ENCODE measurements around the gene CSNK1G3. TPM values are rescaled to one million over a fixed set of nuclear protein-coding genes. Genes with fewer than 3 reads are reported as not detected.

The CSNK1G3 gene
- total RNA-seq, 1 experiment from 2014 or later, result 48.3 TPM

DNA sequence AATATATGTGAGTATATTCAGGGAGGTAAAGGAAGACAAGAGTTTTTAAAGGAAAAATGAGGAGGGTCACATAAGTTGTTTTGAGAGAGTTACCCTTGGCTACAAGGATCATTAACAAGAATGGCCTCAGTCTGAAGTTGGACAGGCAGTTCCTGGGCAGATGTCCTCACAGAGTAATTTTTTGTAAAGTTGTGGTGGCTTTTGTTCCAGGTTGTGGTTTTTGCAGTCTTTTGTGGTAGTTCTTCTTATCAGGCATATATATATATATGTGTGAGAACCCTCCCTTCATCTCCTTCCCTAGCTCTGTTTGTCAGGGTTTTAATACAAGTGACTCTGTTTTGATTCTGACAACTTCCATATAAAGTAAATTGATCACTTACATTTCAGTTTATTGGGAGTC is 60.0 kb downstream of the CSNK1G3 start:
- Histone ChIP-seq H3K9me3 (ENCODE audit: control insufficient read depth, low read depth, low read length) (no peaks in the 10 kb centered on the region), H3K4me2 (ENCODE audit: insufficient read depth, insufficient read length, low read length) (no peak overlapping the region), H3K23ac (ENCODE audit: insufficient read length, low read depth, low read length) (no peak overlapping the region), H2BK12ac (ENCODE audit: insufficient read length, low read depth, low read length) (no peak overlapping the region), H2BK15ac (ENCODE audit: low read depth, low read length) (no peak overlapping the region), H3K9ac (ENCODE audit: extremely low read depth, insufficient read length, low read length) (no peak overlapping the region), H3K18ac (ENCODE audit: insufficient read length, low read depth, low read length) (no peak overlapping the region), H3K27me3 (ENCODE audit: insufficient read depth, low read length) (no peaks in the 10 kb centered on the region), H4K20me1 (ENCODE audit: control insufficient read depth, insufficient read depth, insufficient read length) (no peaks in the 10 kb centered on the region), H4K91ac (ENCODE audit: insufficient read length, low read depth, low read length) (no peak overlapping the region), H3K79me2 (ENCODE audit: insufficient read depth, low read length) (peaks cover 2% of the 10 kb centered on the region; the same call in 1 of the 2 replicates), H3K23me2 (ENCODE audit: insufficient read length, low read depth, low read length, poor library complexity, severe bottlenecking) (no peaks in the 10 kb centered on the region), H2BK20ac (ENCODE audit: low read depth, low read length, poor library complexity, severe bottlenecking) (no peak overlapping the region), H3K27ac (ENCODE audit: insufficient read length, low read depth, low read length) (no peak overlapping the region), H3K56ac (ENCODE audit: insufficient read length, low read depth, low read length) (no peak overlapping the region), H3K4ac (ENCODE audit: low read depth, low read length) (no peak overlapping the region), H3K4me1 (ENCODE audit: insufficient read depth, low read length) (no peaks in the 10 kb centered on the region), H4K8ac (replicated peaks; ENCODE audit: insufficient read length, low read depth, low read length) (no peak overlapping the region), H3T11ph (ENCODE audit: low read length) (no peak overlapping the region), H2AK5ac (ENCODE audit: insufficient read length, low read length) (no peak overlapping the region), H2BK5ac (ENCODE audit: insufficient read length, low read length) (no peak overlapping the region), H3K79me1 (ENCODE audit: insufficient read depth, low read depth, low read length, poor library complexity, severe bottlenecking) (peaks cover 5% of the 10 kb centered on the region), H2AFZ (ENCODE audit: low read length) (no peak overlapping the region), H4K5ac (ENCODE audit: insufficient read length, low read depth, low read length) (no peak overlapping the region), H3K14ac (ENCODE audit: insufficient read depth, low read length) (no peak overlapping the region), H2BK120ac (ENCODE audit: low read depth, low read length, poor library complexity, severe bottlenecking) (no peak overlapping the region)
- no peak for DNase-seq
- Mint-ChIP-seq H3K9me3 (peaks cover under 1 to 1% of the 10 kb centered on the region in 2 experiments; a peak in 2 of 5 replicates), H3K36me3 (ENCODE audit: insufficient read depth in 1 of 3, low read depth in 3 of 3) (peaks cover 8 to 11% (median 8%) of the 10 kb centered on the region in 3 experiments), H3K4me1 (peaks cover 10% of the 10 kb centered on the region in 2 experiments), H3K27me3 (ENCODE audit: low read depth) (no peaks in the 10 kb centered on the region), H3K27ac (no peak overlapping the region), H3K4me3 (no peak overlapping the region)
- TF ChIP-seq, protein P1, sequence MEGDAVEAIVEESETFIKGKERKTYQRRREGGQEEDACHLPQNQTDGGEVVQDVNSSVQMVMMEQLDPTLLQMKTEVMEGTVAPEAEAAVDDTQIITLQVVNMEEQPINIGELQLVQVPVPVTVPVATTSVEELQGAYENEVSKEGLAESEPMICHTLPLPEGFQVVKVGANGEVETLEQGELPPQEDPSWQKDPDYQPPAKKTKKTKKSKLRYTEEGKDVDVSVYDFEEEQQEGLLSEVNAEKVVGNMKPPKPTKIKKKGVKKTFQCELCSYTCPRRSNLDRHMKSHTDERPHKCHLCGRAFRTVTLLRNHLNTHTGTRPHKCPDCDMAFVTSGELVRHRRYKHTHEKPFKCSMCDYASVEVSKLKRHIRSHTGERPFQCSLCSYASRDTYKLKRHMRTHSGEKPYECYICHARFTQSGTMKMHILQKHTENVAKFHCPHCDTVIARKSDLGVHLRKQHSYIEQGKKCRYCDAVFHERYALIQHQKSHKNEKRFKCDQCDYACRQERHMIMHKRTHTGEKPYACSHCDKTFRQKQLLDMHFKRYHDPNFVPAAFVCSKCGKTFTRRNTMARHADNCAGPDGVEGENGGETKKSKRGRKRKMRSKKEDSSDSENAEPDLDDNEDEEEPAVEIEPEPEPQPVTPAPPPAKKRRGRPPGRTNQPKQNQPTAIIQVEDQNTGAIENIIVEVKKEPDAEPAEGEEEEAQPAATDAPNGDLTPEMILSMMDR (conservative IDR thresholded peaks at IDR 0.05), result no peak

Data from H9 (cell line).